Uterus (tissue), 2 donors: Measurements from ENCODE around the gene HUWE1.

Experiments
- POLR2A ChIP-seq, 2 donors: fragments of 450-650 bp; IDR thresholded peaks; one replicate each; pipeline ENCODE4 v1.6.1; 2016; ENCODE audit warnings: antibody characterized with exemption in 2 of 2, mild to moderate bottlenecking in 1 of 2, moderate library complexity in 1 of 2
- TF ChIP-seq, protein P1 (sequence below), 4 experiments: fragments of 200-600 bp in 2 of 4; fragments of 450-650 bp in 2 of 4; sonication (generic) in 2 of 4; IDR thresholded peaks; one replicate each; pipeline ENCODE4 v1.5.1; 2016 to 2019; ENCODE audit warnings: antibody characterized with exemption in 4 of 4, mild to moderate bottlenecking in 2 of 4, moderate library complexity in 1 of 4

DNA sequence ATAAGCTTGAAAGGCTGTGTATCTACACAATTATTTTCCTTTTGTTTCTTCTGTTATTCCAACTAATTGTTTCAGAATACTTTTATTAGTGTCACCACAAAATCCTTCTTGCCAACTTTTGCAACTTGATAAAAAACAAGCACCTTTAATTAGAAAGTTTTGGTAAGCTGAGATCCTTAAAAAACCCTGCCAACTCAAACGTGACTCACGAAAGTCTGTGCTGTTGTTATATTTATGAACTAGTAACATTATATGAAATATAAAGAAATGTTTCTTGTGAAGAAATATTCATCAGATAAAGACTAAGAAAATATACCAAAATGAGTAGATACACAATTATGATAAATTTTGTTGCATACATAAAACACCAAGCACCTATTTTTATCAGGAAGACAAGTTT is 49.0 kb downstream of the HUWE1 start:
- TF ChIP-seq, protein P1, sequence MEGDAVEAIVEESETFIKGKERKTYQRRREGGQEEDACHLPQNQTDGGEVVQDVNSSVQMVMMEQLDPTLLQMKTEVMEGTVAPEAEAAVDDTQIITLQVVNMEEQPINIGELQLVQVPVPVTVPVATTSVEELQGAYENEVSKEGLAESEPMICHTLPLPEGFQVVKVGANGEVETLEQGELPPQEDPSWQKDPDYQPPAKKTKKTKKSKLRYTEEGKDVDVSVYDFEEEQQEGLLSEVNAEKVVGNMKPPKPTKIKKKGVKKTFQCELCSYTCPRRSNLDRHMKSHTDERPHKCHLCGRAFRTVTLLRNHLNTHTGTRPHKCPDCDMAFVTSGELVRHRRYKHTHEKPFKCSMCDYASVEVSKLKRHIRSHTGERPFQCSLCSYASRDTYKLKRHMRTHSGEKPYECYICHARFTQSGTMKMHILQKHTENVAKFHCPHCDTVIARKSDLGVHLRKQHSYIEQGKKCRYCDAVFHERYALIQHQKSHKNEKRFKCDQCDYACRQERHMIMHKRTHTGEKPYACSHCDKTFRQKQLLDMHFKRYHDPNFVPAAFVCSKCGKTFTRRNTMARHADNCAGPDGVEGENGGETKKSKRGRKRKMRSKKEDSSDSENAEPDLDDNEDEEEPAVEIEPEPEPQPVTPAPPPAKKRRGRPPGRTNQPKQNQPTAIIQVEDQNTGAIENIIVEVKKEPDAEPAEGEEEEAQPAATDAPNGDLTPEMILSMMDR (IDR thresholded peaks at IDR 0.05) = no peak
- no peak for TF ChIP-seq POLR2A (IDR thresholded peaks at IDR 0.05)
